ENCODE measurements around the gene ZNF70. TPM values are rescaled to one million over a fixed set of nuclear protein-coding genes. Genes with fewer than 3 reads are reported as not detected.

The ZNF70 gene
- total and polyA plus RNA-seq, 2 of the 4 experiments (the other 2 are of a cell fraction) = 2.3 to 4.3 TPM

GRCh38 chr22:23774114-23774921 is 23.4 kb upstream of the ZNF70 start:
- Histone ChIP-seq H3K18ac (ENCODE audit: low read depth, low read length) (no peak overlapping the region), H4K91ac (ENCODE audit: insufficient read depth, low read depth, low read length) (no peak overlapping the region), H3K9ac (ENCODE audit: low read depth, low read length) (no peak overlapping the region), H2BK15ac (ENCODE audit: low read depth, low read length) (no peak overlapping the region), H3K79me1 (ENCODE audit: low read depth in 1 of 2, low read length in 2 of 2) (peaks cover 0 to 7% of the 10 kb centered on the region in 2 experiments; a peak in 1 of 4 replicates), H3K27ac (ENCODE audit: insufficient read depth, low read length) (no peak overlapping the region), H3K4ac (ENCODE audit: low read depth, low read length) (peak overlapping the region; percentile 48), H3K56ac (ENCODE audit: extremely low read depth, insufficient read depth, low read length) (no peak overlapping the region), H4K20me1 (ENCODE audit: insufficient read depth, low read length) (no peaks in the 10 kb centered on the region), H3K9me1 (ENCODE audit: insufficient read depth, low read length) (peaks cover 12% of the 10 kb centered on the region), H3K4me1 (ENCODE audit: control insufficient read depth, insufficient read depth, low read length) (peaks cover 23% of the 10 kb centered on the region; the same call in 1 of the 2 replicates), H4K5ac (ENCODE audit: low read depth, low read length) (no peak overlapping the region), H3K36me3 (ENCODE audit: control insufficient read depth, insufficient read depth, low read length) (no peaks in the 10 kb centered on the region), H2BK20ac (ENCODE audit: low read depth, low read length) (no peak overlapping the region), H2AK9ac (replicated peaks; ENCODE audit: low read depth, low read length, poor library complexity) (peak overlapping the region; percentile 7), H3K9me3 (ENCODE audit: control insufficient read depth, insufficient read depth, low read length) (no peaks in the 10 kb centered on the region), H2BK120ac (ENCODE audit: low read depth, low read length) (0 out of 2 replicates have a peak overlapping the region, but pooled peaks have one; percentile 46), H3K4me3 (ENCODE audit: insufficient read depth, low read depth, low read length) (no peak overlapping the region), H3K4me2 (ENCODE audit: low read depth, low read length) (peak overlapping the region; percentile 54; the same call in 1 of the 2 replicates), H3K14ac (replicated peaks; ENCODE audit: low read depth, low read length) (no peak overlapping the region), H4K8ac (ENCODE audit: low read depth in 2 of 2, low read length in 2 of 2) (no peak overlapping the region; a peak in 1 of 4 replicates), H3K23ac (ENCODE audit: low read depth, low read length) (peak overlapping the region; percentile 17; the same call in 1 of the 2 replicates), H2BK5ac (ENCODE audit: low read depth, low read length, poor library complexity, severe bottlenecking) (no peak overlapping the region), H2AK5ac (ENCODE audit: low read depth, low read length) (peak overlapping the region; percentile 29; the same call in 1 of the 2 replicates), H2AFZ (replicated peaks; ENCODE audit: low read length, poor library complexity) (peak overlapping the region; percentile 16), H3K27me3 (ENCODE audit: control insufficient read depth, insufficient read depth, low read length) (no peaks in the 10 kb centered on the region)
- intact Hi-C loops (cut with micrococcal nuclease) (loop anchor here (5.0 to 10.0 kb wide), 2 partner anchors 73 to 180 kb away; no protein-coding TSS in a partner anchor), in situ Hi-C loops (cut with MboI; ENCODE audit: low sequenced_read_pairs) (no loop called here), dilution Hi-C loops (cut with HindIII; ENCODE audit: low sequenced_read_pairs, unreplicated experiment) (no loop called here)
- CTCF ChIA-PET = interaction anchor here (1.0 to 1.4 kb wide), 2 partner anchors 10 to 15 kb away, joined by 3 to 4 read pairs; no protein-coding TSS in a partner anchor
- 8% methylated on average over 2 of the region's 12 CpGs; no CpG with 5 or more reads in 1 of the 2 experiments for WGBS, 2 experiments (ENCODE audit: extremely low coverage in 2 of 2, insufficient read length in 1 of 2)
- no peak for DNase-seq
- BruUV-seq (replicated peaks) = no TSS peak
- ATAC-seq (ENCODE audit: low read depth) = no peak; the same call in 1 of the 2 replicates
- no peak for TF ChIP-seq MXI1 (IDR thresholded peaks at IDR 0.05; ENCODE audit: borderline replicate concordance, low read depth, low read length)
- TF ChIP-seq MAZ (IDR thresholded peaks at IDR 0.05; ENCODE audit: borderline replicate concordance, low read depth, low read length) = no peak
- TF ChIP-seq SMC3 (IDR thresholded peaks at IDR 0.05; ENCODE audit: low read depth, low read length) = no peak
- no peak for TF ChIP-seq CTCF (conservative IDR thresholded peaks at IDR 0.05; ENCODE audit: low read depth, low read length)
- no peak for TF ChIP-seq POLR2A (IDR thresholded peaks at IDR 0.05; ENCODE audit: low read depth, low read length)
- no peak for TF ChIP-seq NFE2L2 (IDR thresholded peaks at IDR 0.05; ENCODE audit: low read depth, low read length)
- TF ChIP-seq CHD1 (IDR thresholded peaks at IDR 0.05; ENCODE audit: low read depth, low read length) = no peak
- TF ChIP-seq CEBPB (IDR thresholded peaks at IDR 0.05; ENCODE audit: low read depth, low read length) = no peak
- no peak for TF ChIP-seq RFX5 (IDR thresholded peaks at IDR 0.05; ENCODE audit: low read depth, low read length)
- no peak for TF ChIP-seq BHLHE40 (IDR thresholded peaks at IDR 0.05; ENCODE audit: low read depth, low read length)
- POLR2A ChIA-PET (ENCODE audit: unreplicated experiment) = no interaction called here

Measured in IMR-90 (cell line).